Measurements from ENCODE around the gene SYNJ2BP.
A peak's percentile ranks its signal among the peaks of the same experiment; 100 is the strongest.
"Not testable (repeated sequence)": the region's sequence is repeated elsewhere in the genome, so short reads cannot be mapped to it uniquely, and the experiment has no call there.

Gene SYNJ2BP

DNA sequence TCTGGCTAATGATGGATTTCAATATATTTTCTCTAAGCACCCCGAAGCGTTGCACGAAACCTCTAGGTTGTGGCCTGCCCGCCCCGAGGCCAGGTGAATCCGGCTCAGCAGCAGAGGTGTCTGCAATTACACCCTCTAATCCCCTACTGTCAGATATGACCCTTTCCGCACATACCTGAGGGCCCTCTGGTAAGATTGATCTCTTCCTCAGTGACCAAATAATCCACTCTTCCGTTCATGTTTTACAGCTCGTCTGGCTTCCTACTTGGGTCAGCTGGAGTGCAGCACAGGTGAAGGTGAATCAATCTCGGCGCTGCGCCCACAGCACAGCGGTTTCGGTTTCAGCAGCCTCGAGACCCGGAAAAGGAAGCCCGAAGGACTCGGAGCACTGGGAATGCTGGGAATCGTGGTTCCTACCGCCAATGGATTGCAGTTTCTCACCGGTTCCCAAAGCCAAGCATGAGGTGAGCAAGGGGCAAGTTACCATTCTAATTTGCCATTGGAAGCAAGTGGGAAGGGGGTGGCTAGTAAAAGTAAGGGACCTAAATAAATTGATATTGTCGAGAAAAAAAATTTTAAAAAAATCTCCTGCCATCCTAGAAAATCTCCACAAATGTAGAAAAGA lies at the start of gene SYNJ2BP:
Gene SYNJ2BP, minus strand, starts transcription at position 366 of the 625 bp plus-strand sequence. Its CDS starts 127 bp downstream, at position 239.
- DNase-seq (ENCODE audit: low spot score): peak; percentile 88

DNA sequence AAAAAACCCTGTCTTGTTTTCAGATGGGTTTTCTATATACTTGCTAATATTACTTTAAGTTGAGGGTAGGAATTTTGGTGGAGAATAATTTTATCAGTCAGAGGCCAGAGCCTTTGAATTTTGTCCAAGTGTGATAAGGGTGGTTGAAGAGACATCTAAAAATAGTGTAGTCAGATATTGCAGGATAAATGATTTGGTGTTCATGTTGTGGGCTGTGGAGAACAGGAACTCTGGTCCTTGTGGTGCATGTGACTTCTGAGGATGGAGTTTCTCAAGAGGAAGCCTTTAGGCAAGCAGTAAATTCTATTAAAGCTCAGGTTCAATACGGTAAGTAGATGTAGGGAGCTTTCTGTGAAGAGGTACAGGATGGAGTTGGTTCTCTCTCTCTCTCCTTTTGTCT lies 37.8 kb upstream of the SYNJ2BP start:
- no peak for DNase-seq (ENCODE audit: low spot score)

DNA sequence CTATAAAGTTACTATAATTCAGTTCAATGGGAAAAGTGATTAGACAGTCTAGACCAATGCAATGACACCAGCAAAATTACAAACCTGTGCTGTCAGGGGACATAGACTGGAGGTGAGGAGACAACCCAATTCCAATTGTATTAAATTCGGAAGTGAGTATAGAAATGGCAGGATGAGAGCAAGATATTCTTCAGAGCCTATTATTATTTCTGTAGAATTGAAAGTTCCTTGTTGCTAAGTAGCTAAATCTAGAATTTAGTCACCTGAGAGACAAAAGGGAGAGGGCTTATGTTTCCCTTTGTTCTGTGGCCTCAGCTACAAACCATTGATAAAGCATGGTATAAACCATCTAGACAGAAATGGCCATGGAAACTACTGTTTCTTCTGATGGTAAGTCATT lies 35.0 kb upstream of the SYNJ2BP start, which contains the start of gene ADAM21:
Gene ADAM21, plus strand, starts transcription at position 301 of the 400 bp plus-strand sequence. CDS start 5,326 bp downstream, outside the sequence.
- DNase-seq (ENCODE audit: low spot score): no peak

DNA sequence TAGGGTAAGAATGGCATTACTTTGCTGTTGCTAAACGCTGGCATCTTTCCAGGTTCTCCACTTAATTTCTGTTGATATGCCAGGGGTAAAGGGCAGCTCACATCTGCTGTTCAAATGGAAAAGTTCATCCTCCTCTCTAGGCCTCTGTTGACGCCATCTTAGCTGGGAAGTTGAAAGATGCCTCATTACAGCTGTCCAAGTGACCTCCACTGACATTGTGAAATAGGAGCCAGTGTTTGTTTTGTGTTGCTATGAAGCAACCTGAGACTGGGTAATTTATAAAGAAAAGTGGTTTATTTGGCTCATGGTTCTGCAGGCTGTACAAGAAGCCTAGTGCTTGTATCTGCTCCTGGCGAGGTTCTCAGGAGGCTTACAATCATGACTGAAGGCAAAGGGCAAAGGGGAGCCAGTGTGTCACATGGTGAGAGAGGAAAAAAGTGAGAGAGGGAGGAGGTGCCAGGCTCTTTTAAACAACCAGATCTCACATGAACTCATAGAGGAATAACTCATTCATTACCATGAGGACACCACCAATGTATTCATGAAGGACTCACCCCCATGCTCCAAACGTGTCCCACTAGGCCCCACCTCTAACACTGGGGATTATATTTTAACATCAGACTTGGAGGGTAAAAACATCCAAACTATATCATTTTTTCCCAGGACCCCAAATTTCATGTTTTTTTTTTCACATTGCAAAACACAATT lies 31.9 kb upstream of the SYNJ2BP start:
- no peak for DNase-seq (ENCODE audit: low spot score)

GRCh38 chr14:70442750-70443149 lies 25.9 kb upstream of the SYNJ2BP start:
- no peak for DNase-seq (ENCODE audit: low spot score)

- no peak for DNase-seq (ENCODE audit: low spot score)
Observed at GRCh38 chr14:70441641-70442040, 24.8 kb upstream of the SYNJ2BP start.

GRCh38 chr14:70436867-70437266 lies 20.0 kb upstream of the SYNJ2BP start:
- no peak for DNase-seq (ENCODE audit: low spot score)

DNA sequence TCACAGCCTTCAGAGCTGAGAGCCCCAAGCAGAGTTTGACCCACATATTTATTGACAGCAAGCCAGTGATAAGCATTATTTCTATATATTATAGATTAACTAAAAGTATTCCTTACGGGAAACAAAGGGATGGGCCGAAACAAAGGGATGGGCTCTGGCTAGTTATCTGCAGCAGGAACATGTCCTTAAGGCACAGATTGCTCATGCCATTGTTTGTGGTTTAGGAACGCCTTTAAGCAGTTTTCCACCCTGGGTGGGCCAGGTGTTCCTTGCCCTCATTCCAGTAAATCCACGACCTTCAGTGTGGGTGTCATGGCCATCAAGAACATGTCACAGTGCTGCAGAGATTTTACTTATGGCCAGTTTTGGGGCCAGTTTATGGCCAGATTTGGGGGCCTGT lies 9.7 kb upstream of the SYNJ2BP start:
- not testable (repeated sequence) for DNase-seq (ENCODE audit: low spot score)

GRCh38 chr14:70425354-70425753 lies 8.5 kb upstream of the SYNJ2BP start:
- DNase-seq (ENCODE audit: low spot score): no peak

DNA sequence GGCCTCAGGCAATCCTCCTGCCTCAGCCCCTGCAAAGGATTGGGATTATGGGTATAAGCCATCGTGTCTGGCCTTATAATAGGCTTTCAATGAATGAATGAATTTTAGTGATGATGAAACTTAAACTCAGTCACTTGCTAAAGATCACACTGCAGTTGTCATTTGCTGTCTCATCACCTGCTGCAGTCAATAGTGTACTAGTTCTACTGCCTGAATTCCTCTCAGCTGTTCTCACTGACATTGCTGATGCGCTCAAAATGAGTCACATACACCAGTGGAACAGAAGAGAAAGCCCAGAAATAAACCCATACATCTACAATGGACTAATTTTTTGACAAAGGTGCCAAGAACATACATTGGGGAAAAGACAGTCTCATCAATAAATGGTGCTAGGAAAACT lies 5.6 kb upstream of the SYNJ2BP start:
- no peak for DNase-seq (ENCODE audit: low spot score)

DNA sequence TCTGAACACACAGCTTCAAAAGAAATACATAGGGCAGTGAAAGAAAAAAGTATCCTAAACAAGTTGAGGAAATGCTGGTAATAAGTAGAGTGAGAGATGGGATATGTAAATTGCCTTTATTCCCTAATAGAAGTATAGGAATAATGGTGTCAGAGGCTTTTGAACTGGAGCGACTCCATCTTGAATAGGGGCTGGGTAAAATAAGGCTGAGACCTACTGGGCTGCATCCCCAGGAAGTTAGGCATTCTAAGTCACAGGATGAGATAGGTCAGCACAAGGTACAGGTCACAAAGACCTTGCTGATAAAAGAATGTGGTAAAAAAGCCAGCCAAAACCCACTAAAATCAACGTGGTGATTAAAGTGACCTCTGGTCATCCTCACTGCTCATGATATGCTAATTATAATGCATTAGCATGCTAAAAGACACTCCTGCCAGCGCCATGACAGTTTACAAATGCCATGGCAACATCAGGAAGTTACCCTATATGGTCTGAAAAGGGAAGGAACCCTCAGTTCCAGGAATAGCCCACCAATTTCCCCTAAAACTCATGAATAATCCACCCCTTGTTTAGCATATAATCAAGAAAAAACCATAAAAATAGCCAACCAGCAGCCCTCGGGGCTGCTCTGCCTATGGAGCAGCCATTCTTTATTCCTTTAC lies 2.5 kb upstream of the SYNJ2BP start:
- DNase-seq (ENCODE audit: low spot score): not testable (repeated sequence)

GRCh38 chr14:70416338-70416724 lies 559 bp downstream of the SYNJ2BP start:
- DNase-seq (ENCODE audit: low spot score): no peak

DNA sequence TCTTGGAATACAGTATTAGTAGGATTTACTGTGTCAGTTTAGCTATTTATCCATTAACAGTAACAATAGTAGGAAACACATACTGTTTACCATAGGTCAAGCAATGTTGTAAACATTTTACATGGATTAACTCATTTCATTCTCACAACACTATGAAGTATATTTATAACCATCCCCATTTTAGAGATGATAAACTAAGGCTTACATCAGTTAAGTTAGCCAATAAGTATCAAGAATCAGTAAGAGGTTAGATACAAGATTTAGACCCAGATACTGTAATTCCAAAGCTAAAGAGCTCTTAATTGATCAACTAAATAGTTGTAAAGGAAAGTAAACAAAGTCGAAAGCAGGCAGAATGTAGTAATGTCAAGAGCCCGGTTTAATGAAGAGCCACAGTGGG lies 1.1 kb downstream of the SYNJ2BP start:
- DNase-seq (ENCODE audit: low spot score): no peak

- no peak for DNase-seq (ENCODE audit: low spot score)
Observed at GRCh38 chr14:70407621-70408020, 9.3 kb downstream of the SYNJ2BP start.

DNA sequence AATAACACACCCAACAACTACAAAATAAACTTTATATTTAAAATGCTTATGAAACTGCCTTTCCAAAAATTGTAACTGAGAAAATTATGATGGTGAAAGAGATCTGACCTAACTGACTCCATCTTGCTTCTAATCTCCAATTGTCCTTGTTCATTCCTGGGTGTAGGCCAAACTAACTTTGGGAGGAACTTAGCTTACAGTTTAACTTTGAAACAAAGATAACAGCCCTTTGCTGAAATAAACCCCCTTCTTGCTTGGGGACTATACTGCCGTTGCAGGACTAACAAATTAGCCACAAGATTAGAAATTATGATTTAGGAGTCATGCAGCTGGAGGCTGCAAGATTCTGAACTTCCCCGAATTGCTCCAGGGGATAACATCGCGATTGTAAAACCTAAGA lies 10.7 kb downstream of the SYNJ2BP start:
- DNase-seq (ENCODE audit: low spot score): not testable (repeated sequence)

DNA sequence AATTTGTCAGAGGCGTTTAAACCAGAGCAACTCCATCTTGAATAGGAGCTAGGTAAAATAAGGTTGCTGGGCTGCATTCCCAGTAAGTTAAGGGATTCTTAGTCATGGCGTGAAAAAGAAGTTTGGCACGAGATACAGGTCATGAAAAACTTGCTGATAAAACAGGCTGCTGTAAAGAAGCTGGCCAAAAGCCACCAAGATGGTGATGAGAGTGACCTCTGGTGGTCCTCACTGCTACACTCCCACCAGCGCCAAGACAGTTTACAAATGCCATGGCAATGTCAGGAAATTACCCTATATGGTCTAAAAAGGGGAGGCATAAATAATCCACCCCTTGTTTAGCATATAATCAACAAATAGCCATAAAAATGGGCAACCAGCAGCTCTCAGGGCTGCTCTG lies 13.6 kb downstream of the SYNJ2BP start:
- DNase-seq (ENCODE audit: low spot score): not testable (repeated sequence)

DNA sequence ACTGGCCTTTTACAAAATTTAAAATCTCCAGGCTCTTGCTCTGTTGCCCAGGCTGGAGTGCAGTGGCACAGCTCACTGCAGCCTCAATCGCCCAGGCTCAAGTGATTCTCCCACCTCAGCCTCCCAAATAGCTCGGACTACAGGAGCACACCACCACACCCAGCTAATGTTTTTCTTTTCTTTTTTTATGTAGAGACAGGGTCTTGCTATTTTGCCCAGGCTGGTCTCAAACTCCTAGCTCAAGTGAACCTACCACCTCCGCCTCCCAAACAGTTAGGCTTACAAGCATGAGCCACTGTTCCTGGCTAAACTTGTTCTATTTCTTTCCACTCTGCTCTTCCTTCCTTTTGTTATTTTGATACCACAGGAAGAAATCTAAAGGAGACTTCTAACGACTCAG lies 15.2 kb downstream of the SYNJ2BP start:
- DNase-seq (ENCODE audit: low spot score): no peak

DNA sequence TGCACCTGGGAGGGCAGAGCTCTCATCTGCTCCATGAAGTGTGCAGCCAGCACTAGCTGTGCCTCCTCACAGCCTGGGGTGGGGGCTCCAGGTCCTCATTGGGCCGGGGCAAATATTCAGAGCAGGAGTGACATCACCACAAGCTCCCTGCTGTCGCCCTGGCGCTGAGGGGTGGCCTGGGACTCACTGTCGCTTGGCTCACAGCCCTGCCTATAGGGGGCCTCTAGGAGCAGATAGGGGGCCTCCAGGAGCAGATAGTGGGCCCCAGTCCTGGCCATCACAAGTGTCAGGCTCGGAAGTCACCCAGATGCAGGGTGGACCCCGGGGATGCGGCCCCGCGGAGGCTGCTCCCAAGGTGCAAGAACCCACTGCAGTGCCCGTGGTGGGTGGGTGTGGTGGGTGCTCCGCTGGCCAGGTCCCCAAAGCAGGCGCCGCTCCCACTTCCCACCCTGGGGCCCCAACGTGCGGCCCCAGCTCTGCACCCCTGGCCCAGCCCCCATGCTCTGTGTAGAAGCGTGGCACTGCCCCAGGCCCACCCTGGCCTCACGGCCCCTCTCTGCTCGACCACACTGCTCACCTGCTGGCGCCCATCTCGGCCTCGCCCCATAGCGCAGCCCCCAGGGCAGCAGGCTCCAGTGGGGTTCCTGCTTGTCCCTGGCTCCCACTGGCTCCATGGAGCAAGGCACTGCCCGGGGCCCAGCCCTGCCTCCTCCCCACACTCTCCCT lies 18.0 kb downstream of the SYNJ2BP start:
- DNase-seq (ENCODE audit: low spot score): no peak

DNA sequence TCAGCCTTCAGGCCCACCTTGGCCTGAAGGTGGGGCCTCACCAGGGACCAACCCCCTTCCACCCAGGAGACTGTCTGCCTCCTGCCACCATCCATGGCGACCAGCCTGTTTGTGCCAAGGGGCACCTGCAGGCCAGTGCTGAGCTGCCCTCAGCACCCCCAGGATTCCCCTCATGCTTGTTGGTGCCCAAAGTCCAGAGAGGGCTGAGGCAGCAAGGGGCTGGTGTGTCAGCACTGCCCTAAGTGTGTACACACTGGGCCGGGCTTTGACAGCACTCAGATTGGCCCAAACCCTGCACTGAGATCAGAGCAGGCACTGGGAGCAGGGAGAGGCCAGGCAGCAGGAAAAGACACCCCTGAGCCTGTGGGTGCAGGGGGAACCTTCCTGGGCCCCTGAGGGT lies 18.6 kb downstream of the SYNJ2BP start:
- DNase-seq (ENCODE audit: low spot score): no peak

DNA sequence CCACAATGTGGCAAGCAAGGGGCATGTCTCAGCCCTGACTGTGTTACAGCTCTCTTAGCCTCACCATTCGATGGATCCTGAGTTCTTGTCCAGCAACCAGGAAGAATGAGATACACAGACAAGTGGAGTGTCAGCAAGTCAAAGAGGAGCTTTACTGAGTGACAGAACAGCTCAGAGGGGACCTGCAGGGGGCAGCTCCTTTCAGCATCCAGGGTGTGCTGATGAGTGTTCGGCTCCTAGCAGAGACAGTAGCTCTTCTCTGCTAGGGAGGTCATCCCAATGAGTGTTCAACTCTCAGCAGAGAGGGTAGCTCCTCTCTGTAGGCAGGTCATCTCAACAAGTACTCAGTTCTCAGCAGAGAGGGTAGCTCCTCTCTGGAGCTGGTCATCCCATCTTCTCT lies 19.1 kb downstream of the SYNJ2BP start:
- DNase-seq (ENCODE audit: low spot score): no peak

- no peak for DNase-seq (ENCODE audit: low spot score)
Observed at GRCh38 chr14:70394674-70395306, 22.1 kb downstream of the SYNJ2BP start.

DNA sequence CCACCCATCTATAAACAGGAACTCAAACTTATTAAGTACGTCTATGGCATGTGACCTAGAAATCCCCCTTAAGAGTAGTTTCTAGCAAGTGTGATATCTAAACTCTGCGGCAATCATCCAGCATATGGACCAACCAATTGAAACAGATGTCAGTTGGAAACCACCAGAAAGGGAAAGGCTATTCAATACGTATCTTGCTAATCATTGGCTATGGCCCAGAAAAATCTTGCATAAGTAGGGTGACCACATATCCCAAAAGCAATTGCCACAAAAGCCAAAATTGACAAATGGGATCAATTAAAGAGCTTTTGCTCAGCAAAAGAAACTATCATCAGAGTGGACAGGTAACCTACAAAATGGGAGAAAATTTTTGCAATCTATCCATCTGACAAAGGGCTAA lies 24.2 kb downstream of the SYNJ2BP start:
- DNase-seq (ENCODE audit: low spot score): no peak

Measured in D341Med (cell line).